ENCODE measurements around the gene ZBTB7C.

ZBTB7C gene

DNA sequence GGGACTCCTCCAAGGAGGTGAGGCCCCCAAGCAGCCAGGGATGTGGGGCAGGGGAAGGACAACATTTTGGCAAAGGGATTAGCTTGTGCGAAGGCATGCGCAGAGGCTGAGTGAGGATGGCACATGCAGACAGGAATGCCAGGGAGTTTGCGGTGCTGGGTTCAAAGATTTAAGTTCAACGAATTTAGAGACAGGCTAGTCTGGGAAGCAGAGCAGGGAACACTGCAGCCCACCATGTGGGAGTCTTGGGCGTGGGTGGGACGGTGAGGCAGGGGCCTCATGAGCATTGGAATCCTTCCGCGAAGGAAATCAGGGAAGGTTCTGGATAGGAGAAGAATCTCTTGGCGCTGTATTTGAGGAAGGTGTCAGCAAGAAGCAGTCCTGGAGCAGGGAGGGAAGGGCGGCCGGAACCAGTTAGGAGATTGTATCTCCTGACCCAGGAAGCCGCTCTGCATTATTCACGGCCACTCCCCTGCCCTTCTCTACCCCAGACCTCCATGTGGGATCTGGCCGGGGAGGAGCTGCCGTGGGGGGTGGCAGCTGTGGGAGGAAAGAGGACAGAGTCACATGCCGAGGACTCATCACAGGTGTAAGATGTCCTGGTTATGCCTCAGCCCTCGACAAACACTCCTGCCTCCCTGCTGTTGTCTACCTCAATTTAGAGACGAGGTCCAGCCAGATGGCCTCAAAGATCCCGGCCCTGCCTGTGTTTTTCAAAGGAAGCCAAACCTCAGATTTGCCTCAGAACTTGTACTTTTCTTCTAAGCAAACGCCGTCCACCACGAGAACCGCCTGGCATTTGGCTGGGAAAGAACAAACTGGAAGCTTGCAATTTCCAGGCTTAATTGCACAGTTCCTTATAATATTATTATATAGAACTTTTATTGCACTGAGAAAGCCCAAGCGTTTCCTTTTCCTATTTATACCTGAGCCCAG, 355.0 kb downstream of the ZBTB7C start:
- no peak overlapping the region for H2AFZ ChIP-seq (ENCODE audit: low read depth, low read length)
- H3K4me1 ChIP-seq (ENCODE audit: insufficient read depth, low read length) = no peaks in the 10 kb centered on the region
- no peaks in the 10 kb centered on the region for H3K9me3 ChIP-seq (ENCODE audit: insufficient read depth, low read length, severe bottlenecking)
- H3K79me2 ChIP-seq (ENCODE audit: insufficient read depth, low read length) = no peaks in the 10 kb centered on the region
- no peak overlapping the region for H3K9ac ChIP-seq (ENCODE audit: low read depth, low read length)
- no peaks in the 10 kb centered on the region for H3K27me3 ChIP-seq (ENCODE audit: insufficient read depth, low read length, poor library complexity)
- H3K36me3 ChIP-seq (ENCODE audit: insufficient read depth, low read length) = no peaks in the 10 kb centered on the region
- no peak overlapping the region for H3K4me3 ChIP-seq (ENCODE audit: low read depth in 1 of 2, low read length in 2 of 2)
- no peak overlapping the region for H3K4me2 ChIP-seq (ENCODE audit: insufficient read depth, low read length)
- no peaks in the 10 kb centered on the region for H4K20me1 ChIP-seq (ENCODE audit: insufficient read depth, low read length)
- no peak for DNase-seq
- no peak for TF ChIP-seq EZH2 (IDR thresholded peaks at IDR 0.05; ENCODE audit: borderline replicate concordance, low read depth, low read length, severe bottlenecking)
- no peak for TF ChIP-seq CTCF (IDR thresholded peaks at IDR 0.05; ENCODE audit: borderline replicate concordance, extremely low read depth, low read length, poor library complexity, severe bottlenecking)
- no peak for ATAC-seq (ENCODE audit: insufficient read depth, low read depth)
- H3K27ac ChIP-seq (ENCODE audit: low read length) = no peak overlapping the region

- no peaks in the 10 kb centered on the region for H3K79me2 ChIP-seq (ENCODE audit: insufficient read depth, low read length)
- H3K9me3 ChIP-seq (ENCODE audit: insufficient read depth, low read length, severe bottlenecking) = no peaks in the 10 kb centered on the region
- no peak for ATAC-seq (ENCODE audit: insufficient read depth, low read depth)
- no peaks in the 10 kb centered on the region for H3K4me1 ChIP-seq (ENCODE audit: insufficient read depth, low read length)
- no peak overlapping the region for H3K27ac ChIP-seq (ENCODE audit: low read length)
- no peak overlapping the region for H3K4me3 ChIP-seq (ENCODE audit: low read depth in 1 of 2, low read length in 2 of 2)
- TF ChIP-seq EZH2 (IDR thresholded peaks at IDR 0.05; ENCODE audit: borderline replicate concordance, low read depth, low read length, severe bottlenecking) = no peak
- no peak for TF ChIP-seq CTCF (IDR thresholded peaks at IDR 0.05; ENCODE audit: borderline replicate concordance, extremely low read depth, low read length, poor library complexity, severe bottlenecking)
- DNase-seq = no peak
- H3K27me3 ChIP-seq (ENCODE audit: insufficient read depth, low read length, poor library complexity) = no peaks in the 10 kb centered on the region
- no peak overlapping the region for H3K9ac ChIP-seq (ENCODE audit: low read depth, low read length)
- H3K4me2 ChIP-seq (ENCODE audit: insufficient read depth, low read length) = no peak overlapping the region
- no peaks in the 10 kb centered on the region for H4K20me1 ChIP-seq (ENCODE audit: insufficient read depth, low read length)
- H3K36me3 ChIP-seq (ENCODE audit: insufficient read depth, low read length) = no peaks in the 10 kb centered on the region
- no peak overlapping the region for H2AFZ ChIP-seq (ENCODE audit: low read depth, low read length)
Observed at GRCh38 chr18:48052842-48053241, 356.3 kb downstream of the ZBTB7C start.

DNA sequence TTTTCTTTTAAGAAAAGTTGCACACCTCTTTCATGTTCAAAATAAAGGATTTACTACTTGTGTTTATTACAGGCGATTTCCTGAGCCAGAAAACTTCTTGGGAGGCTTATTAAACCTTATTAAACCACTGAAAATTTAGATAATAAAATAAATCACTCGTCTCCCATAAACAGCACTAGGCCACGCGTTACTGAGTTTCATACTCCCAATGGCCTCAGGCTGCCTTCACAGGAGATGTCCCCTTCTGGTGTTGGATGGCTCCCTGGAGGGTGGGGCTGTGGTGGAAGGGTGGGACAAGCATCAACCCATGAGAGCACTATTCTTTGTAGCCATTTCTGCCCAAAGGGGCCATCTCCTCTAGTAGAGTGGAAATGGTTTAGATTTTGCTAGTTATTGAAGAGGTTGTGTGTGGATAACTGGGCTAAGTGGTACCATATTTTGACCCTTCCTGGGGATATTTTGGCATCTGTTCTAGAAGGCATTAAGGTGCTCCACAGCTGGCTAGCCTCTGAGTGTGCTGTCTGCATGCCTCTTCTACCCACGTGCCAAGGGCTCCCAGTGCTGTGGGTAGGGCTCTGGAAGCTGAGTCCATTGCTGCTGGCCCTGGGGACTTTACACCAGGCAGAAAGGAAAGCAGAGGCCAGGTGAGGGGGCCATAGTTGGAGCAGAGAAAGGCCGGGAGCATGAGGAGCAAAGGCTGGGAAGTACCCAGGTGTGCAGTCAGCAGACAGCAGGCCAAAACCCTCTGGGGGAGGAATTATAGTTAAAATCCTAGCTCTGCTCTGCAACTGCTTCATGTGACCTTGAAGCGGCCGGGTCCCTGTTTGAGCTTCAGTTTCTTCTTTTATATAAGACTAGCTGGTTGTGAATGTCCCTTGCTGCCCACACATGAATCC, 357.0 kb downstream of the ZBTB7C start:
- Histone ChIP-seq H3K4me2 (ENCODE audit: insufficient read depth, low read length) (no peak overlapping the region), H3K27ac (ENCODE audit: low read length) (no peak overlapping the region), H4K20me1 (ENCODE audit: insufficient read depth, low read length) (no peaks in the 10 kb centered on the region), H2AFZ (ENCODE audit: low read depth, low read length) (no peak overlapping the region), H3K27me3 (ENCODE audit: insufficient read depth, low read length, poor library complexity) (no peaks in the 10 kb centered on the region), H3K9me3 (ENCODE audit: insufficient read depth, low read length, severe bottlenecking) (no peaks in the 10 kb centered on the region), H3K36me3 (ENCODE audit: insufficient read depth, low read length) (no peaks in the 10 kb centered on the region), H3K4me3 (ENCODE audit: low read depth in 1 of 2, low read length in 2 of 2) (no peak overlapping the region), H3K79me2 (ENCODE audit: insufficient read depth, low read length) (no peaks in the 10 kb centered on the region), H3K9ac (ENCODE audit: low read depth, low read length) (no peak overlapping the region), H3K4me1 (ENCODE audit: insufficient read depth, low read length) (no peaks in the 10 kb centered on the region)
- TF ChIP-seq CTCF (IDR thresholded peaks at IDR 0.05; ENCODE audit: borderline replicate concordance, extremely low read depth, low read length, poor library complexity, severe bottlenecking) (no peak), EZH2 (IDR thresholded peaks at IDR 0.05; ENCODE audit: borderline replicate concordance, low read depth, low read length, severe bottlenecking) (no peak)
- DNase-seq (no peak), ATAC-seq (ENCODE audit: insufficient read depth, low read depth) (no peak)
